Measurements from ENCODE around the gene CCM2L.

DNA sequence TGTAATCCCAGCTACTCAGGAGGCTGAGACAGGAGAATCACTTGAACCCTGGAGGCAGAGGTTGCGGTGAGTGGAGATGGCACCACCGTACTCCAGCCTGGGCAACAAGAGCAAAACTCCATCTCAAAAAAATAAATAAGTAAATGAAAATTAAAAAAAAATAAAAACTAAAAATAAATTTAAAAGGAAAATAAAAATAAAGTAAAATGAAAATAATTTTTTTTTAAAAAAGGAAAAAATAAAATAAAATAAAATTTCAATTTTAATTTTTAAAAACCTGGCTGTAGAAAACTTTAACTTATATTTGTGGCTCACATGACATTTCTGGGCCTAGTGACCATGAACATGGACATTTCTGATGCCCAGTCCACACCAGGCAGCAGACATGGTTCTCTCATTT lies 57.9 kb downstream of the CCM2L start:
- TF ChIP-seq, protein P1, sequence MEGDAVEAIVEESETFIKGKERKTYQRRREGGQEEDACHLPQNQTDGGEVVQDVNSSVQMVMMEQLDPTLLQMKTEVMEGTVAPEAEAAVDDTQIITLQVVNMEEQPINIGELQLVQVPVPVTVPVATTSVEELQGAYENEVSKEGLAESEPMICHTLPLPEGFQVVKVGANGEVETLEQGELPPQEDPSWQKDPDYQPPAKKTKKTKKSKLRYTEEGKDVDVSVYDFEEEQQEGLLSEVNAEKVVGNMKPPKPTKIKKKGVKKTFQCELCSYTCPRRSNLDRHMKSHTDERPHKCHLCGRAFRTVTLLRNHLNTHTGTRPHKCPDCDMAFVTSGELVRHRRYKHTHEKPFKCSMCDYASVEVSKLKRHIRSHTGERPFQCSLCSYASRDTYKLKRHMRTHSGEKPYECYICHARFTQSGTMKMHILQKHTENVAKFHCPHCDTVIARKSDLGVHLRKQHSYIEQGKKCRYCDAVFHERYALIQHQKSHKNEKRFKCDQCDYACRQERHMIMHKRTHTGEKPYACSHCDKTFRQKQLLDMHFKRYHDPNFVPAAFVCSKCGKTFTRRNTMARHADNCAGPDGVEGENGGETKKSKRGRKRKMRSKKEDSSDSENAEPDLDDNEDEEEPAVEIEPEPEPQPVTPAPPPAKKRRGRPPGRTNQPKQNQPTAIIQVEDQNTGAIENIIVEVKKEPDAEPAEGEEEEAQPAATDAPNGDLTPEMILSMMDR (IDR thresholded peaks at IDR 0.05) = no peak
- no peak for TF ChIP-seq POLR2A (IDR thresholded peaks at IDR 0.05)
